HG03097 (cell line): Measurements from ENCODE around the gene GGACT.
"Not testable (repeated sequence)": the region's sequence is repeated elsewhere in the genome, so short reads cannot be mapped to it uniquely, and the experiment has no call there.

ENCODE experiments used
- ATAC-seq: cut with Tn5 transposase; IDR thresholded peaks from one replicate; pipeline ENCODE4 v1.9.1; 2021; ENCODE audit not compliant: unreplicated experiment, low FRiP score

GGACT gene

DNA sequence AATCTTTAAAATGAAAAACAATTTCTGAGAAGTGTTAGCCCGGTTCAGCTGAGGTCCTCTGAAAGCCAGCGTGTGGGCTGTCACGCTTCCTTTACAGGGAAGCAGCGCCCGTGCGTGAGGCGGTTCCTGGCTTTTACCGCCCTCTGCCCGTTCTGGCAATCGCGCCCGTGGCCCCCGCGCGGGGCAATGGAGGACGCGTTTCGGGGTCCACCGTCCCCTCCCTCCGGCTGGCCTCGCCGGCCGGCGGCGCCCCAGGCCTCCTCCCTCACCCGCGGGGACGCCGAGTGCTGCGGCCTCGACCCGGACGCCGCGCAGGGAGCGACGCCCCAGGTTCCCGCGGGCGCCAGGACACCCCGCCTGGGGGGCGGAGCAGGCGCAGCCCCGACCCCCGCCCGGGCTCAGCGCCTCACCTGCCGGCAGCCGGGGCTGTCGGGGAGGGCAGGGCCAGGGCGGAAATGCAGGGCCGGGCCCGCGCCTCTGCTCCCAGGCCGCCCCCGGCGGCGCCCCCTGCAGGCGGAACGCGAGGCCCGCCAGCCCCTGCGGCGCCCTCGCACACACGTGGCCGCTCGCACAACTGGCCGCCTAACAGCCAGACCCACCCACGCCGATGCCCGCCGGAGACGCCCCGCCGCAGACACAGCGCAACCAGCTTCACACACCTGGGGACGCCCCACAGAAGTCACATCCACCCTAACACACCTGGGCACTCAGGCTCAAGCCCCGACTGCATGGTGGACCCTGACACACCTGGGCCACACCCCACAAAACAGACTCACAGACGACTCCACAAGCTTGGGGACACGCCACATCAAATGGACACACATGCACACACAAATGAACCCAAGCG is at the start of gene GGACT:
Gene GGACT (minus strand): TSS at position 459 of the 847 bp plus-strand sequence. CDS start 56,198 bp downstream, outside the sequence.
- ATAC-seq = peak; percentile 93

DNA sequence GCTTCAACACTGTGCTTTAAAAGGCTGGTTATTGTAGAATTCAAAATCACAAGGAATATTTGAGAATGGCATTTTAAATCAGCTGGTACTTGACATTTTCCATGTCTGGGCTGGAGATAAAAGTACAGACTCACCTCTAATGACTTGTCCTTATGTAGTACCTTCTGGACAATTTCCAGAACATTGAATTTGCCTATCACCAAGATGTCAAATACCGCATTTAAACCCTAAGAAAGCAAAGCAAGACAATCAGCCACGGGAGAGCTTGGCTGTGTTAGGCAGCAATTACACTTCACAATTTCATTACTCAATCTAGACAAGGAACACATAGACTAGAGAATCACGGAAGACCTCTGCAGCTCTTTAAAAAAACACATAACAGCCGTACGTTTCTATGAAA is 49.2 kb upstream of the GGACT start:
- ATAC-seq = no peak

- ATAC-seq = no peak
These were observed 48.8 kb upstream of the GGACT start for GRCh38 chr13:100637380-100637779.

DNA sequence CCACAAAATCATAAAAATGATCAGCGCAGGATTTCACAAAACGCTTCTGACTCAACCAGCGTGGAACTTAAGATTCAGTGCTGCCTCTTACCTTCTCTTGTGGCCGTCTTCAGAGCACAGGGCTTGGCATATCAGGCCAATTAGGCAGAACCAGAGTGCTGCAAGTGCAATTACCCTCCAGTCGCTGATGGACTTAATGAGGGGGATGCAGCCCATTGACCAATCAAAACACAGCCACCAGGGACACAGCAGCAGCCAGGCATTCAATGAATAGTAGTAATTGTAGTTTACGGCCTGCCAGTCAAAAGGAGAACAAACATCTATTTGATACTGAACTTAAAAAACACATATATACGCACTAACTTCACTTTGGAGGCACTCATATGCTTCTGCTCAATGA is 47.9 kb upstream of the GGACT start:
- ATAC-seq = no peak

DNA sequence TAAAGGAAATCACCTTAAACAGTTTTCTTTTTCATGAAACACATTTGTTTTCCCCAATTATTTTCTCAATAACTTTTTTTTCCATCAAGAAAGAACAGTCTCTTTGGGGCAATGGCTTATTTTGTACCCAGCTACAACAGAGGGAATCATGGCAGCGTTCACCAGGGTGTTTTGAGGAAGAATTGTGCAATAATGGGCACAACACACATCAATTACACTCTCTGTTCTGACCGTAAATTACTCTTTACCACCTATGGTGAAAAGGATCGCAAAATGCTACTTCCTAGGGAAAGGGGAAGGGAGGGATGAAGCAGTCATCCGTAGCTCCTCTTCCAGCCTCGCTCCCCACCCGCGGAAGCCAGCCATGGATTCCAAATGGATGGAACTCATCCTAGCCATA is 47.4 kb upstream of the GGACT start:
- ATAC-seq = no peak

DNA sequence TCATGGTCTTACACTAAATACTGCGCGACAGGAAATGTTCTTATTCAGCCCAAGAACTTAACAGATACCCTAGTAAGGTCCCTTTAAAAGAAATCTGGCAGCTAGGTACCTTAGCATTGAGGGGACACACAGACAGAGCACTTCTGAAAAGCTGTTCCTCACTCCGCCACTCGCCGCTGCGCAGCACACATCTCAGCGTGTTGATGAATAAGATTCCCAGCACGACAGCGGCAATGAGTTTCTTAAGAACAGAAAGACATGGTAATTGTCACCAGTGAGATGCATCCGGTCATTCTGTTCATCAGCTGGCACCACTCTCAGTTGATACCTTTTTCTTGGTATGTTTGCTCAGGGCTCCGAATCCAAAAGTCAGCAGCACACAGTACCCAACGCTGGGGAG is 46.1 kb upstream of the GGACT start:
- ATAC-seq = no peak

DNA sequence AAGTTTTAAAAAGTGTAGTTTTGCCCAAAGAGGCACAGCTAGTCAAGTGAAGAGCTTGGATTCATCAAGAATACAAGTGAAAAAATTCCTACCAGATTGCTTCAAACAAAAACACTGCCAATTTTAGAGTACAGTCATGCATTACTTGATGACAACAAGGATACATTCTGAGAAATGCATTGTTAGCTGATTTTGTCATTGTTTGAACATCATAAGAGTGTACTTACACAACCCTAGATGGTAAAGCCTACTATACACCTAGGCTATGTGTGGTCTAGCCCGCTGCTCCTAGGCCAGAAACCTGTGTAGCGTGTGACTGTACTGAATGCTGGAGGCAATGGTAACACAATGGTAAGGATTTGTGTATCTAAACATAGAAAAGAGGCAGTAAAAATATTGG is 44.9 kb upstream of the GGACT start:
- ATAC-seq = no peak

DNA sequence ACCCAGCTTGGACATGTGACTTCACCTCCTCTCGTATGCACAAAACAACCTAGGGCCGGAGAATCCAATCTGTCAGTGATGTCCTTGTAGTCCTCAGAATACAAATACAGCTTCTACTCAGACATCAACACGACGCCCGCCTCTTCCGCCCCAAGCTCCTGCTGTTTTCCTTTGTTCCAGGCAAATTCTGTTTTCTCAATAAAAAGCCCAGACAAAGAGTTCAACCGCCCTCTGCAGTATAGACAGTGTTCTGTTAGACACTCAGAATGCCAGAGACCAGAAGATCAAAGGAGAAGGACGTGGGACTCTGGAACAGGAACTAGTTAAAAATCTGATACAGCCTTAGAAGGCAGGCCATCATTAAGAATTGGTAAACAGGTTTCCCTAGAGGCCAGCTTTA is 42.0 kb upstream of the GGACT start:
- ATAC-seq = no peak

DNA sequence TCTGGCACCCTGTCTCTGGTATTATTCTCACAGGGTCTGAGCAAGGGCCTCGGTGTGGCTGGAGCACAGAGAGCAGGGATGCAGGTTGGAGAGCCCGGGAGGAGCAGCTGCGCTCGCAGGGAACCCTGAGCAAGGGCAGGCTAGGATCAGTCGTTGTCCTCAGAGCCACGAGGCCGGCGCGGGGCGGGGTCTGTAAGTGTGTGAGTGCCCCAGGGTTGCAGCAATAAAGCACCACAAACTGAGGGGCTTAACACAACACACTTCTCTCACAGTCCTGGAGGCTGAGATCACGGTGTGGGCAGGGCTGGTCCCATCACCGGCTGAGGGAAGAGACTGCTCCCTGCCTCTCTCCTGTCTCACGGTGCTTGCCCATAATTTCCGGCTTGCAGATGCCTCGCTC is 38.5 kb upstream of the GGACT start:
- no peak for ATAC-seq

DNA sequence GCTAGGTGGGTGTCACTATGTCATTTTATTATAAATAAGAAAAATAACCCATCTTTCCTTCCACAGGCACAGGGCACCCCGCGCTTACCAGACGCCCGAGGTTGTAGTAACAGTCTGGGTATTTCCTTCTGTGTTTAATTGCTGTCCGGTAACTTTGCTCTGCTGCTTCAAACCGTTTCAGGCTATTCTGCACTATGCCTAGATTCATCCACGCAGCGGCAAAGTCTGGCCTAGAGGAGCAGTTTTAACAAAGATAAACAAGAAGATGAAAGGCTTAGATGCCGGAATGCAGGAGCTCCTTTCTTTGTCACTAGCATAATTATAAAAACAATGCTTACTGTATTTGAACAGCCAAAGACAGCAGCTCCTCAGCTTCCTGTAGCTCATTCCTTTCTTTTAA is 36.9 kb upstream of the GGACT start:
- ATAC-seq = no peak

GRCh38 chr13:100620792-100621191 is 32.2 kb upstream of the GGACT start:
- ATAC-seq = no peak

DNA sequence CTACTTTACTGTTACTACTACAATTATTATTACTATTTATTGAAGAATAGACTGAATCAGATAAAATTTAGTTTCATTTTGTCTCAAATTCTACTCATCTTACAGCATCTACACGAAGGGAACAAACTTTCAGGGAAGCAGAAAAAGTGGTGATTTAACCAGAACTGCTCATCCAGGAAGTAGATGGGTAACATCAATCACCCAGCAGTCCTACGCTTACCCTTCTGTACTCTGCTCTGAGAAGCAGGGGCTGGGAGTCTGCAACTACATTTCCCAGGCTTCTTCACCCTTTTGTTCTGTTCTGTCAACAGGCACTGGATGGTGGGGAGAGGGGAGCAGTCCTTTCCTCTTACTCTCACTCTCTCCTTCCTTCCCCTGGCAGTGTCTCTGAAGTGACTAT is 31.4 kb upstream of the GGACT start:
- ATAC-seq = no peak

- ATAC-seq = not testable (repeated sequence)
These were observed 30.3 kb upstream of the GGACT start for GRCh38 chr13:100618897-100619296.

DNA sequence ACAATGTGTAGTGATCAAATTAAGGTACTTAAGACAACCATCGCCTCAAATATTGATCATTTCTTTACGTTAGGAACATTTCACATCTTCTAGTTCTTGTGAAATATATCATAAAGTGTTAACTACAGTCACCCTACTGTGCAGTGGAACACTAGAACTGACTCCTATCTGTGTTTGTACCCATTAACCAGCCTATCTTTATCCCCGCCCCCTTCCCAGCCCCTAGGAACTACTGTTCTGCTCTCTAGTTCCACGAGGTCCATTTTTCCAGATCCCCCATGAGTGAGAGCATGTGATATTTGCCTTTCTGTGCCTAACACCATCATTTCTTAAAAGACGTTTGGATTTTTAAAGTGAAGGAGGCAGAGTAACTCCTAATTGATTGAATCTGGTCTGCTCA is 24.4 kb upstream of the GGACT start:
- ATAC-seq = no peak

GRCh38 chr13:100611678-100612492 is 23.3 kb upstream of the GGACT start:
- ATAC-seq = no peak

GRCh38 chr13:100610391-100611347 is 22.1 kb upstream of the GGACT start:
- no peak for ATAC-seq

DNA sequence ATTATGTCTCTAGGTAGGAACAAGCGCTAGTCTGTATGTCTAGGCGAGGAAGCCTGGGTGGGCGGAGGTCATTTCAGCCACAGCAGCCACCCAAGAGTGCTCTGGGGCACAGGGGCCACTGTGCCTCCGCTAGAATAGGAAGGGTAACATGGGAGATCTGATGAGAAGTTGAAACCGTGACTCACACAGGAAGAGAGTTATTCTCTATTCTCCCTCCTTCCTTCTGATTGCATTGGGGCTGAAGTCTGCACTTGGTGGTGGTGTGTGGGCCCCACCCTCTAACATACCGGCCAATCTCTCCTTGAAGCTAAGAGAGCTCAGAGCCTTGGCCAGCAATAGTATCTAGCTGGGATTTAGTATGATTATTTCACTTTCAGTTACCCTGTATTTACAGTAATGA is 20.3 kb upstream of the GGACT start:
- peak; percentile 93 for ATAC-seq

GRCh38 chr13:100608489-100608888 is 19.9 kb upstream of the GGACT start:
- ATAC-seq = no peak

- ATAC-seq = no peak
These were observed 16.5 kb upstream of the GGACT start for GRCh38 chr13:100604918-100605710.
